NT2/D1 (cell line): ENCODE results near the gene PLCG2.

ENCODE experiments used
- YY1 ChIP-seq: IDR thresholded peaks from 2 replicates; pipeline ENCODE4 v1.6.1; 2011; ENCODE audit not compliant: insufficient read length, insufficient read depth
- ZNF274 ChIP-seq: IDR thresholded peaks from 2 replicates; pipeline ENCODE4 v1.6.1; 2011; ENCODE audit warnings: mild to moderate bottlenecking, low read depth, low read length

DNA sequence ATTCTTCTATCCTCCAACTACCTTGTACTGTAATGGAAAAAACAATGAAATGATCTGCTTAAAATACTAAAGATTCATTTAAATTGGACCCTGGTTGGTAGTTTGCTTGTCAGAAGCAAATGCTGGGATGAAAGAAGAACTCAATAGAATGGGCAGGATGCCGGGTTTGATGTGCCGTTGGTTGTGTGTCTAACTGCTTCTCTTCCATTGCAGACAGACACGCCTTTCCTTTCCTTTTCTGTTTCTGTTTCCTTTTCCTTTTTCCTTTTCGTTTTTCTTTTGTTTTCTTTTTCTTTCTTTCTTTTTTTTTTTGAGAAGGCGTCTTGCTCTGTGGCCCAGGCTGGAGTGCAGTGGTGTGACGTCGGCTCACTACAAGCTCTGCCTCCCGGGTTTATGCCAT lies 64.6 kb downstream of the PLCG2 start:
- TF ChIP-seq YY1 (no peak), ZNF274 (no peak)
